NCI-H2227 treated with DMSO at 0.1 percent for 48 hours (cell line): ENCODE measurements around the gene DPP9.
"Not testable (repeated sequence)": the region's sequence is repeated elsewhere in the genome, so short reads cannot be mapped to it uniquely, and the experiment has no call there.

Source experiments
- DNase-seq: peaks from one replicate; lab custom pipeline; 2025; lab: John Stamatoyannopoulos, UW

The DPP9 gene

GRCh38 chr19:4738734-4739133 is 15.1 kb upstream of the DPP9 start:
- no peak for DNase-seq

- peak; percentile 91 for DNase-seq
Measured at GRCh38 chr19:4737955-4738600, 14.4 kb upstream of the DPP9 start.

GRCh38 chr19:4733755-4734345 is 10.2 kb upstream of the DPP9 start:
- no peak for DNase-seq

- peak; percentile 78 for DNase-seq
Measured at GRCh38 chr19:4732680-4733114, 9.1 kb upstream of the DPP9 start.

GRCh38 chr19:4730740-4731171 is 7.1 kb upstream of the DPP9 start:
- no peak for DNase-seq

GRCh38 chr19:4728871-4729270 is 5.2 kb upstream of the DPP9 start:
- DNase-seq = no peak

- DNase-seq = no peak
Measured at GRCh38 chr19:4722671-4723594, 709 bp downstream of the DPP9 start.

GRCh38 chr19:4721196-4721595 is 2.4 kb downstream of the DPP9 start:
- no peak for DNase-seq

GRCh38 chr19:4720037-4720700 is 3.5 kb downstream of the DPP9 start:
- DNase-seq = no peak

- no peak for DNase-seq
Measured at GRCh38 chr19:4719499-4719866, 4.2 kb downstream of the DPP9 start.

- no peak for DNase-seq
Measured at GRCh38 chr19:4717966-4718701, 5.5 kb downstream of the DPP9 start.

GRCh38 chr19:4717191-4717965 is 6.3 kb downstream of the DPP9 start:
- no peak for DNase-seq

GRCh38 chr19:4715529-4716221 is 8.0 kb downstream of the DPP9 start:
- no peak for DNase-seq

GRCh38 chr19:4715178-4715528 is 8.5 kb downstream of the DPP9 start:
- not testable (repeated sequence) for DNase-seq

GRCh38 chr19:4714016-4714415 is 9.6 kb downstream of the DPP9 start:
- DNase-seq = no peak

GRCh38 chr19:4713384-4713951 is 10.2 kb downstream of the DPP9 start:
- DNase-seq = no peak

GRCh38 chr19:4712771-4713170 is 10.9 kb downstream of the DPP9 start:
- no peak for DNase-seq

GRCh38 chr19:4711211-4711610 is 12.4 kb downstream of the DPP9 start:
- DNase-seq = no peak

GRCh38 chr19:4710281-4710600 is 13.4 kb downstream of the DPP9 start:
- DNase-seq = no peak
